Endothelial cell of umbilical vein (primary cell): ENCODE measurements around the gene COL5A1. TPM values are rescaled to one million over a fixed set of nuclear protein-coding genes. Genes with fewer than 3 reads are reported as not detected.

Source experiments
- BruUV-seq: library from RNA; stranded (reverse); fragments of 400-500 nt; replicated peaks from 2 replicates; lab custom pipeline; 2021; lab: Mats Ljungman, UMichigan
- CTCF ChIA-PET: fragments of 300-600, 350-600 bp; sonication (Branson Sonifier 250); formaldehyde crosslinking; loops from one replicate; lab custom pipeline; 2021; ENCODE audit warnings: antibody characterized with exemption, inconsistent platforms; lab: Charles Lee
- POLR2A ChIA-PET: fragments of 300-600, 350-600 bp; sonication (Branson Sonifier 250); formaldehyde crosslinking; loops from one replicate; lab custom pipeline; 2021; ENCODE audit warnings: antibody characterized with exemption, inconsistent platforms; lab: Charles Lee
- DNase-seq: peaks from one replicate; pipeline ENCODE4 v3.0.0-alpha.2; 2011; ENCODE audit warnings: low read depth, low spot score
- FAIRE-seq: peaks from 2 replicates; lab custom pipeline; 2011; peaks lifted over from hg19 to GRCh38; lab: Jason Lieb, UNC
- H2AFZ ChIP-seq: 2 replicates; pipeline ENCODE4 v1.6.0; 2012; ENCODE audit warnings: low read depth, low read length, control low read depth, inconsistent platforms
- H3K27ac ChIP-seq: 2 replicates; pipeline ENCODE4 v1.5.1; 2011; ENCODE audit warnings: low read depth, mild to moderate bottlenecking, control low read depth, low read length, moderate library complexity; ENCODE audit not compliant: insufficient read depth
- H3K27me3 ChIP-seq, 2 experiments: 2 replicates each; pipeline versions ENCODE4 v1.6.0 to v1.6.1; 2011; ENCODE audit warnings: low read length in 2 of 2, mixed read lengths in 1 of 2; ENCODE audit not compliant: control insufficient read depth in 2 of 2, insufficient read depth in 2 of 2
- H3K36me3 ChIP-seq, 2 experiments: 2 replicates in 1 of 2; 3 replicates in 1 of 2; pipeline ENCODE4 v1.5.1; 2011; ENCODE audit warnings: low read length in 2 of 2, mild to moderate bottlenecking in 1 of 2, moderate library complexity in 1 of 2; ENCODE audit not compliant: control insufficient read depth in 2 of 2, insufficient read depth in 2 of 2; ENCODE audit errors: extremely low read depth in 1 of 2
- H3K4me1 ChIP-seq: 3 replicates; pipeline ENCODE4 v1.5.1; 2011; ENCODE audit warnings: mild to moderate bottlenecking, low read length; ENCODE audit not compliant: control insufficient read depth, insufficient read depth; ENCODE audit errors: extremely low read depth
- H3K4me2 ChIP-seq: 2 replicates; pipeline ENCODE4 v1.6.1; 2011; ENCODE audit warnings: low read length, control low read depth, mixed read lengths; ENCODE audit not compliant: insufficient read depth
- H3K4me3 ChIP-seq, 3 experiments: fragments of 200-600 bp in 1 of 3; sonication (generic), shearing (Covaris generic) in 1 of 3; replicated peaks in 1 of 3; 2 replicates each; pipeline ENCODE4 v1.5.1; 2011 to 2016; ENCODE audit warnings: control low read depth in 3 of 3, low read length in 3 of 3, mild to moderate bottlenecking in 2 of 3, inconsistent platforms in 1 of 3, low read depth in 1 of 3, moderate library complexity in 1 of 3; ENCODE audit not compliant: insufficient read depth in 1 of 3
- H3K79me2 ChIP-seq: 2 replicates; pipeline ENCODE4 v1.6.0; 2012; ENCODE audit warnings: low read length, inconsistent platforms; ENCODE audit not compliant: control insufficient read depth, insufficient read depth
- H3K9ac ChIP-seq: replicated peaks from 2 replicates; pipeline ENCODE3; 2011; ENCODE audit warnings: low read length, control low read depth; ENCODE audit not compliant: insufficient read depth; ENCODE audit errors: extremely low read depth
- H3K9me1 ChIP-seq: replicated peaks from 3 replicates; pipeline ENCODE4 v1.6.0; 2011; ENCODE audit warnings: mild to moderate bottlenecking, low read length; ENCODE audit not compliant: control insufficient read depth, insufficient read depth; ENCODE audit errors: extremely low read depth
- H3K9me3 ChIP-seq: replicated peaks from 2 replicates; pipeline ENCODE4 v1.5.1; 2012; ENCODE audit warnings: low read length, inconsistent platforms; ENCODE audit not compliant: control insufficient read depth, insufficient read depth
- H4K20me1 ChIP-seq: replicated peaks from 2 replicates; pipeline ENCODE3; 2011; ENCODE audit warnings: mild to moderate bottlenecking, low read length; ENCODE audit not compliant: control insufficient read depth, insufficient read depth; ENCODE audit errors: extremely low read depth
- EZH2 ChIP-seq: IDR thresholded peaks from 2 replicates; pipeline ENCODE4 v1.6.1; 2012; ENCODE audit warnings: borderline replicate concordance, low read depth, mild to moderate bottlenecking, moderate library complexity, low read length, inconsistent platforms; ENCODE audit not compliant: severe bottlenecking
- FOS ChIP-seq: IDR thresholded peaks from 2 replicates; pipeline ENCODE4 v1.6.1; 2011; ENCODE audit warnings: mild to moderate bottlenecking, low read length, moderate library complexity, borderline replicate concordance; ENCODE audit not compliant: insufficient read depth
- GATA2 ChIP-seq: IDR thresholded peaks from 2 replicates; pipeline ENCODE4 v1.7.0; 2011; ENCODE audit warnings: low read depth, mild to moderate bottlenecking, moderate library complexity, mixed read lengths, low read length; ENCODE audit not compliant: insufficient read length, insufficient read depth
- JUN ChIP-seq: IDR thresholded peaks from 2 replicates; pipeline ENCODE4 v1.6.1; 2011; ENCODE audit warnings: borderline replicate concordance, low read depth; ENCODE audit not compliant: insufficient read length, insufficient read depth
- MYC ChIP-seq: IDR thresholded peaks from one replicate; pipeline ENCODE4 v1.6.1; 2011; ENCODE audit warnings: mild to moderate bottlenecking, low read depth, low read length
- POLR2A ChIP-seq: IDR thresholded peaks from 2 replicates; pipeline ENCODE4 v1.6.1; 2012; ENCODE audit warnings: low read depth, mild to moderate bottlenecking, control low read depth, low read length
- POLR2AphosphoS5 ChIP-seq: IDR thresholded peaks from 2 replicates; pipeline ENCODE4 v1.6.1; 2012; ENCODE audit warnings: low read depth, mild to moderate bottlenecking, control low read depth, low read length, moderate library complexity; ENCODE audit not compliant: insufficient read depth
- dilution Hi-C: fragments of 300-500 bp; cut with MboI; formaldehyde crosslinking; loops from one replicate; pipeline ENCODE4 v1.15.0; 2019; ENCODE audit warnings: low sequenced_read_pairs; ENCODE audit not compliant: extremely low pct_ligation_motif_present
- intact Hi-C: fragments of 100-400 bp; cut with micrococcal nuclease; formaldehyde crosslinking; loops from one replicate; pipeline ENCODE4 v1.10.0; 2022
- polyA plus RNA-seq, 4 experiments: library from polyadenylated mRNA; depleted of rRNA in 3 of 4; stranded (reverse) in 3 of 4; unstranded in 1 of 4; fragments of >200 nt; gene quantifications; 2 replicates each; pipeline versions ENCODE4 v1.2.1 to v1.2.3, GENCODE V29; 2011 to 2012; ENCODE audit warnings: missing spikeins in 1 of 4
- total RNA-seq: library from RNA; stranded (reverse); gene quantifications from 2 replicates; pipeline ENCODE4 v1.2.3, GENCODE V29; 2021
- TF ChIP-seq, protein P1 (sequence below), 2 donors: IDR thresholded peaks; 1 replicate in 1 of 2; 2 replicates in 1 of 2; pipeline ENCODE4 v1.5.1; 2011; ENCODE audit warnings: low read length in 2 of 2, mild to moderate bottlenecking in 2 of 2, moderate library complexity in 2 of 2, control low read depth in 1 of 2, inconsistent platforms in 1 of 2, low read depth in 1 of 2; ENCODE audit not compliant: insufficient read depth in 1 of 2; ENCODE audit errors: extremely low read depth in 1 of 2
- TF ChIP-seq, protein P2 (sequence below): IDR thresholded peaks from 2 replicates; pipeline ENCODE4 v1.6.1; 2011; ENCODE audit not compliant: insufficient read depth, insufficient read length

COL5A1 gene
- total and polyA plus RNA-seq, 2 donors (not counting 3 experiments of a cell fraction or from before 2014, with no cell fraction given), result 97.4 to 175 TPM

- Histone ChIP-seq H3K9ac (no peak overlapping the region), H3K4me2 (no peak overlapping the region), H3K9me1 (no peaks in the 10 kb centered on the region), H3K27ac (no peak overlapping the region), H3K4me1 (no peaks in the 10 kb centered on the region), H3K4me3 (no peak overlapping the region), H3K79me2 (no peaks in the 10 kb centered on the region), H3K36me3 (no peaks in the 10 kb centered on the region), H4K20me1 (no peaks in the 10 kb centered on the region), H2AFZ (no peak overlapping the region), H3K9me3 (peaks cover 3% of the 10 kb centered on the region), H3K27me3 (peaks cover 1 to 9% of the 10 kb centered on the region in 2 experiments)
- CTCF ChIA-PET, result interaction anchor here (1.2 to 1.6 kb wide), 2 partner anchors 9 to 163 kb away, joined by 3 read pairs; no protein-coding TSS in a partner anchor
- dilution Hi-C loops (no loop called here), intact Hi-C loops (no loop called here)
- no TSS peak for BruUV-seq
- POLR2A ChIA-PET, result no interaction called here
- DNase-seq, result no peak
- no peak for FAIRE-seq
- TF ChIP-seq POLR2A (no peak), EZH2 (no peak), POLR2AphosphoS5 (no peak), JUN (no peak), MYC (no peak), FOS (no peak), GATA2 (no peak)
- TF ChIP-seq, protein P1, sequence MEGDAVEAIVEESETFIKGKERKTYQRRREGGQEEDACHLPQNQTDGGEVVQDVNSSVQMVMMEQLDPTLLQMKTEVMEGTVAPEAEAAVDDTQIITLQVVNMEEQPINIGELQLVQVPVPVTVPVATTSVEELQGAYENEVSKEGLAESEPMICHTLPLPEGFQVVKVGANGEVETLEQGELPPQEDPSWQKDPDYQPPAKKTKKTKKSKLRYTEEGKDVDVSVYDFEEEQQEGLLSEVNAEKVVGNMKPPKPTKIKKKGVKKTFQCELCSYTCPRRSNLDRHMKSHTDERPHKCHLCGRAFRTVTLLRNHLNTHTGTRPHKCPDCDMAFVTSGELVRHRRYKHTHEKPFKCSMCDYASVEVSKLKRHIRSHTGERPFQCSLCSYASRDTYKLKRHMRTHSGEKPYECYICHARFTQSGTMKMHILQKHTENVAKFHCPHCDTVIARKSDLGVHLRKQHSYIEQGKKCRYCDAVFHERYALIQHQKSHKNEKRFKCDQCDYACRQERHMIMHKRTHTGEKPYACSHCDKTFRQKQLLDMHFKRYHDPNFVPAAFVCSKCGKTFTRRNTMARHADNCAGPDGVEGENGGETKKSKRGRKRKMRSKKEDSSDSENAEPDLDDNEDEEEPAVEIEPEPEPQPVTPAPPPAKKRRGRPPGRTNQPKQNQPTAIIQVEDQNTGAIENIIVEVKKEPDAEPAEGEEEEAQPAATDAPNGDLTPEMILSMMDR (IDR thresholded peaks at IDR 0.05; ENCODE audit: extremely low read depth in 1 of 2, insufficient read depth in 1 of 2, low read depth in 1 of 2, low read length in 2 of 2), result no peak
- TF ChIP-seq, protein P2, sequence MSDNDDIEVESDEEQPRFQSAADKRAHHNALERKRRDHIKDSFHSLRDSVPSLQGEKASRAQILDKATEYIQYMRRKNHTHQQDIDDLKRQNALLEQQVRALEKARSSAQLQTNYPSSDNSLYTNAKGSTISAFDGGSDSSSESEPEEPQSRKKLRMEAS, result no peak
These were observed 29.3 kb upstream of the COL5A1 start for GRCh38 chr9:134612309-134612708.
